Activated CD8-positive, alpha-beta memory T cell treated with anti-CD3 and anti-CD28 coated beads, Interleukin-2, amount 10 ng/mL, durations not matched to agents 7 days and 5 days (primary cell): ENCODE measurements around the gene RAB29. TPM values are rescaled to one million over a fixed set of nuclear protein-coding genes. Genes with fewer than 3 reads are reported as not detected.

ENCODE experiments used
- ATAC-seq: fragments of 150-1000 bp; cut with Tn5 transposase; one replicate; pipeline ENCODE4 v1.10.0; 2021; ENCODE audit warnings: moderate library complexity
- CTCF ChIA-PET: fragments of 350-600 bp; sonication (Branson Sonifier 250); formaldehyde crosslinking; loops from one replicate; lab custom pipeline; 2021; ENCODE audit warnings: antibody characterized with exemption; lab: Charles Lee
- DNase-seq: peaks from one replicate; pipeline ENCODE4 v3.0.0-alpha.2; 2020
- H3K27ac Mint-ChIP-seq: one replicate; pipeline ENCODE4 v1.8.0; 2021; ENCODE audit warnings: mild to moderate bottlenecking, mixed read lengths
- H3K27me3 Mint-ChIP-seq: one replicate; pipeline ENCODE4 v1.8.0; 2021; ENCODE audit warnings: mixed read lengths
- H3K36me3 Mint-ChIP-seq: one replicate; pipeline ENCODE4 v1.8.0; 2021; ENCODE audit warnings: mild to moderate bottlenecking, mixed read lengths
- H3K4me1 Mint-ChIP-seq: one replicate; pipeline ENCODE4 v1.8.0; 2021; ENCODE audit warnings: mixed read lengths
- H3K4me3 Mint-ChIP-seq: one replicate; pipeline ENCODE4 v1.8.0; 2021; ENCODE audit warnings: mild to moderate bottlenecking, moderate library complexity, mixed read lengths
- H3K9me3 Mint-ChIP-seq: one replicate; pipeline ENCODE4 v1.8.0; 2022; ENCODE audit warnings: low read depth, mixed read lengths
- total RNA-seq, 2 experiments: library from RNA; stranded (reverse); gene quantifications; one replicate each; pipeline ENCODE4 v1.2.3, GENCODE V29; 2021

Gene RAB29
- total RNA-seq, 2 experiments from 2014 or later, result 51.0 to 61.4 TPM

DNA sequence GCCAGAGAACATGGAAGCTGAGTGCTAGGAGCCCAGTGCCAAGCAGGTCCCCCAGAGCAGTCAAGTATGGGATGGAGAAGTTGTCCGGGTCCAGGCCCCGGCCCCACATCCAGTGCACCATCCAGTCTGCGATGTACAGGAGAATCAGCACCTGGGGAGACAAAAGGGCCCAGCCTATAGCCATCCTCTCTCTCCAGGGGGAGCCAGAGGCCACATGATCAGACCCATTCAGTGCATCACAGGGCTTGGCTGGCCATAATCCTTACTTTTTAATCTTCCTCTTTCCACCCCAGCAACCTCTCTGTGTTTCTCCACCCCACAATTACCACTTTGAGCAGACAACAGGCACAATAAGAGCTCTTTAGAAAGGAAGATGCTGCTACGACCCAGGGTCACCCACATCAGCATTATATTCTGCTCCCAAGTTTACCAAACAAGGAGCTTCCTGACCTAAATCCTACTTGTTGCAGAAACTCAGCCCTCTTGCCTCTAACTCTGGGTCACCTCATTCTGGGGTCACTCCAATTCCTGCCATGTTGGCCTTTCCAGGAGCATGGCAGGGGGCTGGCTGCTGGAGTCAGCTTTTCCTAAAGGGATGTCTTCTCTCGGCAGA is 16.4 kb upstream of the RAB29 start:
- DNase-seq, result peak; percentile 72
- Mint-ChIP-seq H3K36me3 (peaks cover 3% of the 10 kb centered on the region), H3K27me3 (no peaks in the 10 kb centered on the region), H3K4me1 (no peaks in the 10 kb centered on the region), H3K9me3 (no peaks in the 10 kb centered on the region), H3K27ac (no peak overlapping the region), H3K4me3 (no peak overlapping the region)
- peak; percentile 94 for ATAC-seq
- CTCF ChIA-PET, result interaction anchor here (0.5 to 10.7 kb wide), 34 partner anchors 9 to 556 kb away, joined by 3 to 128 read pairs (median 4); partner anchors contain the start of gene RAB29

DNA sequence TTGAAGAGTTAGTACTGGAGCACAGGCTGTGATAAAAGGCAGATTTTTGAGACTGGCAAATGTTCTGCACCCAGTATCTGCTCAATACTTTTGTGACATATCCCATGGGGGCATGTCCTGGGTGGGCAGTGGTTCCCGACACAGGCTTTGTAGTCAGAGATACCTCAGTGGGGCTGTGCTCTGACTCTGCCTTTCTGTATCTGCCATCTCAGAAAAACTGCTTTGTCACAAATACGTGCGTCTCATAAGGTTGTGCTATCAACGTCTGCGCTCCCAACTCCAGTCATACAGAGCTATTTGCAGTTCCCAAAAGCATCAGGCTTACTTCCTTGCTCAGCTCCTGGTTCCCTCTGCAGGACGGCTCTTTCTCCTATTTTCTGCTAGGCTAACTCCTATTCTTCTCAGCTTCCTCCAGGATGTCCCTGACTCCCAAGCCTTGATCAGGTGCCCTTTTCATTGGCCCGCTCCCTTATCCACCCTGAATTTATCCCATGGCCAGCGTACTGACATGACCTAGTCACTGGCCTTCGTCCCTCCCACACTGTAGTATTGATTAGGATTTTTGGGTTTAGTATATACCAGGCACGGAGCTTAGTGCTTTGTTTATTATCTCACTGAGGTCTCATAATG is 12.1 kb upstream of the RAB29 start:
- H3K4me1 Mint-ChIP-seq, result peaks cover 7% of the 10 kb centered on the region
- no peaks in the 10 kb centered on the region for H3K36me3 Mint-ChIP-seq
- no peak for ATAC-seq
- H3K27ac Mint-ChIP-seq, result no peak overlapping the region
- no peaks in the 10 kb centered on the region for H3K27me3 Mint-ChIP-seq
- H3K9me3 Mint-ChIP-seq, result no peaks in the 10 kb centered on the region
- no peak overlapping the region for H3K4me3 Mint-ChIP-seq
- CTCF ChIA-PET, result interaction anchor here (10.7 kb wide), 1 partner anchor 191 kb away, joined by 128 read pairs; no protein-coding TSS in a partner anchor
- no peak for DNase-seq

DNA sequence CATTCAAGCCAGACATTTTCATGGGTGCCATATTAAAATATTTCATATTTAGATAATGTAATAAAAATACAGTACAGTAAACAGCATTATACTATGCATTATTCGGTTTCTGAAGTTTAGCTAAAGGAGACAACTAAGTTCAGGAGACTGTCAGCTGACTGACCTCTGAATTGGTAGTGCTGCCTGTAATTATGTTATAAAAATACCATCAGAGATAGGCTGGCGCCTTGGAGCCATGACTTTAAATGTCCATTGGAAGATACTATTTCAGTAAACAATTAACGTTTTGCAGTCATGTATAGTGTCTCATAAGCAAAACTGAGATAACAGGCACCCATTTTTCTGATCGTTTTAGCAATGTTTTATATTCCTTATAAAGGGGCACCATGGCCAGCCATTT is 11.3 kb upstream of the RAB29 start:
- H3K4me1 Mint-ChIP-seq, result peaks cover 10% of the 10 kb centered on the region
- H3K9me3 Mint-ChIP-seq, result no peaks in the 10 kb centered on the region
- CTCF ChIA-PET, result interaction anchor here (2.1 to 10.7 kb wide), 2 partner anchors 191 to 195 kb away, joined by 5 to 128 read pairs; no protein-coding TSS in a partner anchor
- ATAC-seq, result no peak
- no peak overlapping the region for H3K4me3 Mint-ChIP-seq
- H3K36me3 Mint-ChIP-seq, result no peaks in the 10 kb centered on the region
- no peak overlapping the region for H3K27ac Mint-ChIP-seq
- DNase-seq, result no peak
- H3K27me3 Mint-ChIP-seq, result no peaks in the 10 kb centered on the region

DNA sequence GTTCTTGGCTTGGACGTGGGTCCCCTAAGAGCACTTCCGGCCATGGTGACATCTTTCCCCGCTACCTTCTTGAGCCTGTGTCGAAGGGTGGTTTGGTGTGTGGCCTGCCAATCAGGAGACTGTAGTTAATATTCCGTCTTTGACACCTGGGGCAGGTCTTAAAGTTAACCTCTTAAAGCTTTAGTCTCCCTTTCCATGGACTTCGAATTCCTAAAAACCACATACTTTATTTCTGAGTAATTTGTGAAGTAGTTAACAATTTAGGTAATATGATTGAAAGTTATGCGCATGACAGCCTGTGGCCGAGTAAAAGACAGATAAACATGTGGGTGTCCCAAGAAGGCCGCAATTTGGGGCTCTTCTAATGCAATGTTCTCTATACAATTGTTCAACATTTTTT is 10.2 kb upstream of the RAB29 start:
- Mint-ChIP-seq H3K4me1 (peaks cover 13% of the 10 kb centered on the region), H3K36me3 (no peaks in the 10 kb centered on the region), H3K27ac (no peak overlapping the region), H3K4me3 (no peak overlapping the region), H3K27me3 (no peaks in the 10 kb centered on the region), H3K9me3 (no peaks in the 10 kb centered on the region)
- CTCF ChIA-PET, result interaction anchor here (0.7 to 2.5 kb wide), 6 partner anchors 11 to 304 kb away, joined by 3 to 11 read pairs (median 4); no protein-coding TSS in a partner anchor
- ATAC-seq (no peak), DNase-seq (no peak)

DNA sequence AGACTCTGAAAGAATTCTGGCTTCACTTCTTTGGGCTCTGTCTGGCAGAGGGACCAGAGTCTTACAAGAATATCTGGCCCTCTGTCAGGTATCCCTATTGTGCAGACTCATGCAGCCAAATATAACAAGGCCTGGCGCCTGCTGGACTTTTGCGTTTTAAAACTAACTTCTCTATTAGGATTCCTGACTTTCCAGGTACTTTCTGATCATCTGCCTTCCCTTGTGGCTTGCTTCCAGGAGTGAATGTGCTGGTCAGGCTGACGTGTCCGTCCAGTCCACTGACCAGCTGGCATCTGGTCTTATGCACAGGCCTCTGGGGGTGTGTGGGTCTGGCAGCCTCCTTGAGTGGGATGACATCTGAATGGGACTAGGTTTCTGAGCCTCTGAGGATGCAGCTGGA is 8.6 kb upstream of the RAB29 start:
- no peaks in the 10 kb centered on the region for H3K27me3 Mint-ChIP-seq
- H3K9me3 Mint-ChIP-seq, result no peaks in the 10 kb centered on the region
- H3K4me1 Mint-ChIP-seq, result peaks cover 13% of the 10 kb centered on the region
- CTCF ChIA-PET, result interaction anchor here (0.7 to 2.5 kb wide), 2 partner anchors 72 to 125 kb away, joined by 3 to 11 read pairs; no protein-coding TSS in a partner anchor
- no peaks in the 10 kb centered on the region for H3K36me3 Mint-ChIP-seq
- no peak overlapping the region for H3K27ac Mint-ChIP-seq
- ATAC-seq (no peak), DNase-seq (no peak)
- H3K4me3 Mint-ChIP-seq, result no peak overlapping the region

DNA sequence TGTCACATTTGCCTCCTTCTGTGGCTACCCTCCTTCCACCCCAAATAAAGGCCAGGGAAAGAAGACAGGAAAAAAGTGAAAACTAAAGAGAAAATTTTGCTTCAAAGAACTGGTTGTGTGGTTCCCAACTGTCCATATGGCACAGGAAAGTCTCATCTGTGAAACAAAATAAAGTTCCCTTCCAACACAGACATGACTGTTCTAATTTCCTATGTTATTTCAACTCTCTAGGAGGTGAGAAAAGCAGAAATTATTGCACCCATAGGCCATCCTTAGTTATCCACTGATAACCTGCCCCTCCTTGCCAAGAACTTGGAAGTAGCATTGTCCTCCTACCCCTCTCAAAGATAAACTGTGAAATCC is 8.1 kb upstream of the RAB29 start:
- DNase-seq (no peak), ATAC-seq (no peak)
- H3K4me1 Mint-ChIP-seq, result peaks cover 13% of the 10 kb centered on the region
- no peaks in the 10 kb centered on the region for H3K9me3 Mint-ChIP-seq
- H3K27ac Mint-ChIP-seq, result no peak overlapping the region
- CTCF ChIA-PET, result interaction anchor here (1.1 to 1.8 kb wide), 3 partner anchors 28 to 123 kb away, joined by 4 to 8 read pairs (median 5); no protein-coding TSS in a partner anchor
- H3K4me3 Mint-ChIP-seq, result no peak overlapping the region
- H3K27me3 Mint-ChIP-seq, result no peaks in the 10 kb centered on the region
- no peaks in the 10 kb centered on the region for H3K36me3 Mint-ChIP-seq

DNA sequence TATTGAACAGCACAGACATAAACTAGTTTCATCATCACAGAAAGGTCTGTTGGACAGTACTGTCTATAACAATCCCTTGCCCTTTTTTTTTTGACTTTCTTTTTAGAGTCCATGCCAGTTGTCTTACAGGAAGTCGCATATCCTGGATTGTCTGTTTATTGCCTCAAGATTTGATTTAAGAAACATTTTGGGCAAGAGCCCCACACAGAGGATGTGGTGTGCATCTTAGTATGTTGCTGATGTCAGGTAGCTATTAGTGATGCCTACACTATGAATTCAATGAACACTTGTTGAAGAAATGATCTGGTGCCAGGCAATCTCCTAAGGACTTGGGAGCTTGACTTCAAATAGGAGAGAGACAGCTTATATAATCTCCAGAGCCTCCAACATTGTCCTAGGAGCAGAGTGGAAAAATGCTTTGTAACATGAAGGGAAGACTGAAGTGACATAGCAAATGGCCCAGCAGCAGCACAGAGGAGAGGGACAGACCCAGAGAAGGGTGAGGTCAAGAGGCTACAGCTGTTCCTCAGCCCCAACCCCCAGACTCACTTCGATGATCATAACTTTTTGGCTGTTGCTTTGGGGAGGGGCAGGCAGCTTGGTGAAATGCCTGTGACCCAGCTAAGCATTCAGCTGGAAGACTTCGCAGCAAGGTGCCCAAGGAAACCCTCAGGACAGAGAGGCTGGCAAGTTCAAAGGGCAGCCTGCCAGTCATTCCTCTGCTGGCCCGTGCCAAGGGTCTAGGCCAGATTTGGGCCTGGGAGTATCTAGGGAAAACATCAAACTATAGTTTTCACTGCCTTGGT is 7.5 kb upstream of the RAB29 start:
- Mint-ChIP-seq H3K27me3 (no peaks in the 10 kb centered on the region), H3K36me3 (no peaks in the 10 kb centered on the region), H3K4me1 (peaks cover 13% of the 10 kb centered on the region), H3K4me3 (no peak overlapping the region), H3K9me3 (no peaks in the 10 kb centered on the region), H3K27ac (peak overlapping the region; percentile 56)
- peak; percentile 50 for DNase-seq
- ATAC-seq, result peak; percentile 76
- CTCF ChIA-PET, result interaction anchor here (0.6 to 3.6 kb wide), 27 partner anchors 9 to 194 kb away, joined by 3 to 47 read pairs (median 4); no protein-coding TSS in a partner anchor

DNA sequence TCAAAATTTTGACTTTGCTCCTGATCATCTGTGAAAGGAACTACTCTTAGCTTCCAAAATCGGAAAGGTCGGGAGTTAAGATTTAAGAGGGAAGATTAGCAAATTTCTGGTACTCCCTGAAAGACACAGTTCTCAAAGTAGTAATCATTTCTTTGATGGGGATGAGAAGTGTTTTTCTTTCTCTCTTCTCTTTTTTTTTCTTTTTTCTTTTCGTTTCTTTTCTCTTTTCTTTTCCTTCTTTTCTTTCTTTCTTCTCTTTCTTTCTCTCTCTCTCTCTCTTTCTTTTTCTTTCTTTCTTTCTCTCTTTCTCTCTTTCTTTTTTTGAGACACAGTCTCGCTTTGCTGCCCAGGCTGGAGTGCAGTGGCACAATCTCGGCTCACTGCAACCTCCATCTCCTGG is 5.1 kb upstream of the RAB29 start:
- ATAC-seq (no peak), DNase-seq (no peak)
- Mint-ChIP-seq H3K4me3 (no peak overlapping the region), H3K36me3 (peaks cover under 1% of the 10 kb centered on the region), H3K27ac (no peak overlapping the region), H3K9me3 (no peaks in the 10 kb centered on the region), H3K4me1 (peaks cover 26% of the 10 kb centered on the region), H3K27me3 (no peaks in the 10 kb centered on the region)
- CTCF ChIA-PET, result interaction anchor here (0.6 to 3.6 kb wide), 2 partner anchors 122 to 197 kb away, joined by 3 to 47 read pairs; no protein-coding TSS in a partner anchor

DNA sequence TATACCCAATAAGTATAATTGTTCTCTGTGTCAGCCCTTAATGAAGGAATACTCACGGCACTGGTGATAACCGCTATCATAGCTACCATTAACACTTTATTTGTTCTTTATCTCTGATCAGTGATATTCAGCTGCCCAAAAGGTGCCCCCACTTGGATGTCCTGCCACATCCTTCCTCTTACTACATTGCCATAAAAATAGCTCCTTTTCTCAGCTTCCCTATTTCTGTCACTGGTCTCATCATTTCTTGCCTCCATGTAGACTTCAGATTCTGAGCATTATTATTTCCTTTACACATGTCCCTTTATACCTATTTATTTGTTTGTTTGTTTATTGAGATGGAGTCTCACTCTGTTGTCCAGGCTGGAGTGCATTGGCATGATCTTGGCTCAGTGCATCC is 2.7 kb upstream of the RAB29 start:
- peaks cover 40% of the 10 kb centered on the region for H3K4me1 Mint-ChIP-seq
- no peak overlapping the region for H3K4me3 Mint-ChIP-seq
- ATAC-seq (no peak), DNase-seq (no peak)
- no peak overlapping the region for H3K27ac Mint-ChIP-seq
- H3K9me3 Mint-ChIP-seq, result no peaks in the 10 kb centered on the region
- H3K27me3 Mint-ChIP-seq, result no peaks in the 10 kb centered on the region
- H3K36me3 Mint-ChIP-seq, result peaks cover 10% of the 10 kb centered on the region
- CTCF ChIA-PET, result interaction anchor here (1.9 kb wide), 1 partner anchor 199 kb away, joined by 7 read pairs; no protein-coding TSS in a partner anchor

DNA sequence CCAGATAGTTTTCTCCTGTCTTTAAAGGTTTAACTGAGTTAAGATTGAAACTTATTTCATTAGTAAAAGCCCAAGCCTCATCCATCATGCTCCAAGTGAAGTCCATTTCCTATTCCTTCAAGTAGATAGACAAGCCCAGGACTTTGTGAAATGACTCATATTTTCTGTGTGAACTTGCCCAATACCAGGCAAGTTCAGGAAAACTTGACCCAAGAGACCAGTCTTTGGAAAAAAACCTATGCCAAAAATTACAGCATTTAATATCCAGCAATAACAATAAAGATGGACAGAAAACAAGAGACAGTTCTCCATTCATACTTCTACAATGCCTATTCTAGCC is 405 bp upstream of the RAB29 start:
- H3K27me3 Mint-ChIP-seq, result no peaks in the 10 kb centered on the region
- peaks cover 27% of the 10 kb centered on the region for H3K36me3 Mint-ChIP-seq
- H3K4me3 Mint-ChIP-seq, result peak overlapping the region; percentile 89
- no peaks in the 10 kb centered on the region for H3K9me3 Mint-ChIP-seq
- H3K4me1 Mint-ChIP-seq, result peaks cover 46% of the 10 kb centered on the region
- peak overlapping the region; percentile 93 for H3K27ac Mint-ChIP-seq
- no peak for ATAC-seq
- no peak for DNase-seq
- CTCF ChIA-PET, result interaction anchor here (1.1 to 2.8 kb wide), 10 partner anchors 10 to 239 kb away, joined by 3 to 16 read pairs (median 5); no protein-coding TSS in a partner anchor

DNA sequence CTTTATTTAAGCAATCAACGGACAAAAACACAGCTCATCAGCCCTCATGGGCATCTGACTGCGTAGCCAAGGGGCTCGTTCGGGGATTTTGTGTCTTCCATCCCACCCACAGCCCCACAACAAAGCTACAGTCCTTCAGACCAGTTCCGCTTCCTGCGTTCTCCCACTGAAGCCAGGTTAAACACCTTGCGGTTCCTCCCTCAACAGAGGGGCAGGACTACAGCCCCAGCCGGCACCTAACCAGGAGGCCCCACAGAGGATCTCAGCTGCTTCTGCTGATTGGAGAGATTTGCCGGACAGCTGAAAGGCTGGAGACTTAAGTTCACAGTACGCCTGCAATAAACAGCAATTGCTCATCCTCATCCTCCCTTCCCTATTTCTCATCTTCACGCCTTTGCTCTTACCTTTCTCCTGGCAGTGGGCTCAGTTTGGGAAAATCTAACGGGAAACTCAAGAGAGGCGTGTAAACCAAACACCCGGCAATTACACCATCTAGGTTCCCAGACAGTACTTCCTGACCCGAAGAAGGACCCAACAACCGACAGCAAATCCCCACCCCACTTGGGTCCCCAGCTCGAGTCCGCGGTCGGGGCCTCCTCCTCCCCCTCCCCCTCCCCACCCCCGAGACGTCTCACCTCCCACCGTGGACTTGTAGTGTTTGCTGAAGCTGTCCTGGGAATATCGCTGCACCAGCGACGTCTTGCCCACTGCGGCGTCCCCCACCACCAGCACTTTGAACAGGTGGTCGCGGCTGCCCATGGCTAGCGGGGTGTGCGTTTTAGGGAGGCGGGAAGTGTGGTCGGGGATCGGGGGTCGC is 876 bp downstream of the RAB29 start:
- Mint-ChIP-seq H3K36me3 (peaks cover 40% of the 10 kb centered on the region), H3K9me3 (no peaks in the 10 kb centered on the region), H3K27ac (peak overlapping the region; percentile 93), H3K4me1 (peaks cover 47% of the 10 kb centered on the region), H3K27me3 (no peaks in the 10 kb centered on the region), H3K4me3 (peak overlapping the region; percentile 89)
- CTCF ChIA-PET, result interaction anchor here (0.8 to 2.8 kb wide), 19 partner anchors 9 to 203 kb away, joined by 3 to 16 read pairs (median 4); partner anchors contain the start of gene NUCKS1
- ATAC-seq, result peak; percentile 24
- peak; percentile 68 for DNase-seq

DNA sequence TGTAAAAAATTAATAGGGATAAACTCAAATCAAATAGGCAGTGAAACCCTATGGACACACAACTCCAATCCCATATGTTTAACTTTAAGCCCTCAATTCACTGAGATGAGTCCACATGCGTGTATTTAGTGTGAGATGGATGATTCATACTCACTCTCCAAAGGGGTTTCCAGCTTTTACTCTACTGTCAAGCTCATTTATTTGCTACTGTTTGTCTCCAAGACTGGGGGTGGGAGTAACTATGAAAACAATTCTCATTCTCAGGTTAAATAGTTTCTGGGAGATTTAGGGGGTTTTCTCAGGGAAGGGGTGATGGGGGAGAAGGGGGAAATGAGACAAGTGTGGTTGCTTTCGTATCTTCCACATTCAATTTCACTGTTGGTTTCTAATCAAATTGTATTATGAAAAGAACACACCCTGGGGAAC is 2.7 kb downstream of the RAB29 start:
- ATAC-seq, result no peak
- Mint-ChIP-seq H3K9me3 (no peaks in the 10 kb centered on the region), H3K4me3 (peak overlapping the region; percentile 30), H3K4me1 (peaks cover 48% of the 10 kb centered on the region), H3K27ac (peak overlapping the region; percentile 65), H3K36me3 (peaks cover 53% of the 10 kb centered on the region), H3K27me3 (no peaks in the 10 kb centered on the region)
- DNase-seq, result no peak
- CTCF ChIA-PET, result interaction anchor here (1.0 to 2.1 kb wide), 4 partner anchors 33 to 205 kb away, joined by 3 to 8 read pairs (median 5); no protein-coding TSS in a partner anchor
